ENCODE results near the gene PPFIA1. TPM values are rescaled to one million over a fixed set of nuclear protein-coding genes. Genes with fewer than 3 reads are reported as not detected.

Gene PPFIA1
- total and polyA plus RNA-seq, 3 donors from 2014 or later, result 110 to 144 (median 125) TPM

- WGBS, 2 donors, result 75 to 78% methylated on average over 4 of the region's 4 CpGs
- no peak for DNase-seq
- Histone ChIP-seq H3K36me3 (ENCODE audit: low read depth, missing control alignments) (no peaks in the 10 kb centered on the region), H3K27ac (no peak overlapping the region), H3K27me3 (no peaks in the 10 kb centered on the region), H3K4me3 (no peak overlapping the region), H3K9me3 (no peaks in the 10 kb centered on the region), H3K4me1 (no peaks in the 10 kb centered on the region)
- TF ChIP-seq, protein P1, sequence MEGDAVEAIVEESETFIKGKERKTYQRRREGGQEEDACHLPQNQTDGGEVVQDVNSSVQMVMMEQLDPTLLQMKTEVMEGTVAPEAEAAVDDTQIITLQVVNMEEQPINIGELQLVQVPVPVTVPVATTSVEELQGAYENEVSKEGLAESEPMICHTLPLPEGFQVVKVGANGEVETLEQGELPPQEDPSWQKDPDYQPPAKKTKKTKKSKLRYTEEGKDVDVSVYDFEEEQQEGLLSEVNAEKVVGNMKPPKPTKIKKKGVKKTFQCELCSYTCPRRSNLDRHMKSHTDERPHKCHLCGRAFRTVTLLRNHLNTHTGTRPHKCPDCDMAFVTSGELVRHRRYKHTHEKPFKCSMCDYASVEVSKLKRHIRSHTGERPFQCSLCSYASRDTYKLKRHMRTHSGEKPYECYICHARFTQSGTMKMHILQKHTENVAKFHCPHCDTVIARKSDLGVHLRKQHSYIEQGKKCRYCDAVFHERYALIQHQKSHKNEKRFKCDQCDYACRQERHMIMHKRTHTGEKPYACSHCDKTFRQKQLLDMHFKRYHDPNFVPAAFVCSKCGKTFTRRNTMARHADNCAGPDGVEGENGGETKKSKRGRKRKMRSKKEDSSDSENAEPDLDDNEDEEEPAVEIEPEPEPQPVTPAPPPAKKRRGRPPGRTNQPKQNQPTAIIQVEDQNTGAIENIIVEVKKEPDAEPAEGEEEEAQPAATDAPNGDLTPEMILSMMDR (IDR thresholded peaks at IDR 0.05), result no peak
- no peak for TF ChIP-seq POLR2A (IDR thresholded peaks at IDR 0.05)
- intact Hi-C loops (cut with DNase I; ENCODE audit: low total_unique reads), result no loop called here
These were observed 36.1 kb downstream of the PPFIA1 start for GRCh38 chr11:70306586-70307033.

DNA sequence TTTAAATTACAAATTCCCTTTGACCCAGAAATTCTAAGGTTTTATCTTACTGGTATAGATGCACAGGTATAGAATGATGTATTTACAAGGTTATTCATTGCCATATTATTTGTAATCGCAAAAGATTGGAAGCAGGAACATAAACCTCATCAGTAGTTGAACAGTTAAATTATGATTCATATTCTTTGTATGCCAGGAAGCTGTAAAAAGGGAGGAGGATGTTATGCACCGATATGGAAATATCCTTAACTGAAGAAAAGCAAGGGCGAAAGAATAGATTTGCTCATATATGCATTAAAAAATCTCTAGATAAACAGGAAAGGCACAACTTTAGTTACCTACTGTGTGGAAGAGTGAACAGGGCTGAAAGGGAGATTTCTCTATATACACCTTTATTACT is 36.7 kb downstream of the PPFIA1 start:
- no peaks in the 10 kb centered on the region for H3K4me1 ChIP-seq

GRCh38 chr11:70311616-70312015 is 41.1 kb downstream of the PPFIA1 start:
- H3K27me3 ChIP-seq, result no peaks in the 10 kb centered on the region
- no peaks in the 10 kb centered on the region for H3K9me3 ChIP-seq
- no peaks in the 10 kb centered on the region for H3K4me1 ChIP-seq
- intact Hi-C loops (cut with DNase I; ENCODE audit: low total_unique reads), result no loop called here
- no peak overlapping the region for H3K4me3 ChIP-seq
- DNase-seq, result no peak
- no peak overlapping the region for H3K27ac ChIP-seq
- no peaks in the 10 kb centered on the region for H3K36me3 ChIP-seq (ENCODE audit: low read depth, missing control alignments)
- TF ChIP-seq, protein P1 (IDR thresholded peaks at IDR 0.05), result no peak
- TF ChIP-seq POLR2A (IDR thresholded peaks at IDR 0.05), result no peak
- WGBS, 2 donors, result 86 to 95% methylated on average over 4 of the region's 4 CpGs

More for the DNA sequence above, 36.7 kb downstream of the PPFIA1 start:
- Histone ChIP-seq H3K9me3 (no peaks in the 10 kb centered on the region), H3K36me3 (ENCODE audit: low read depth, missing control alignments) (no peaks in the 10 kb centered on the region), H3K27ac (no peak overlapping the region), H3K27me3 (no peaks in the 10 kb centered on the region), H3K4me3 (no peak overlapping the region)
- TF ChIP-seq, protein P1 (IDR thresholded peaks at IDR 0.05), result no peak
- no peak for TF ChIP-seq POLR2A (IDR thresholded peaks at IDR 0.05)
- no peak for DNase-seq
- intact Hi-C loops (cut with DNase I; ENCODE audit: low total_unique reads), result no loop called here
- WGBS, 2 donors, result 61 to 66% methylated on average over 3 of the region's 3 CpGs

DNA sequence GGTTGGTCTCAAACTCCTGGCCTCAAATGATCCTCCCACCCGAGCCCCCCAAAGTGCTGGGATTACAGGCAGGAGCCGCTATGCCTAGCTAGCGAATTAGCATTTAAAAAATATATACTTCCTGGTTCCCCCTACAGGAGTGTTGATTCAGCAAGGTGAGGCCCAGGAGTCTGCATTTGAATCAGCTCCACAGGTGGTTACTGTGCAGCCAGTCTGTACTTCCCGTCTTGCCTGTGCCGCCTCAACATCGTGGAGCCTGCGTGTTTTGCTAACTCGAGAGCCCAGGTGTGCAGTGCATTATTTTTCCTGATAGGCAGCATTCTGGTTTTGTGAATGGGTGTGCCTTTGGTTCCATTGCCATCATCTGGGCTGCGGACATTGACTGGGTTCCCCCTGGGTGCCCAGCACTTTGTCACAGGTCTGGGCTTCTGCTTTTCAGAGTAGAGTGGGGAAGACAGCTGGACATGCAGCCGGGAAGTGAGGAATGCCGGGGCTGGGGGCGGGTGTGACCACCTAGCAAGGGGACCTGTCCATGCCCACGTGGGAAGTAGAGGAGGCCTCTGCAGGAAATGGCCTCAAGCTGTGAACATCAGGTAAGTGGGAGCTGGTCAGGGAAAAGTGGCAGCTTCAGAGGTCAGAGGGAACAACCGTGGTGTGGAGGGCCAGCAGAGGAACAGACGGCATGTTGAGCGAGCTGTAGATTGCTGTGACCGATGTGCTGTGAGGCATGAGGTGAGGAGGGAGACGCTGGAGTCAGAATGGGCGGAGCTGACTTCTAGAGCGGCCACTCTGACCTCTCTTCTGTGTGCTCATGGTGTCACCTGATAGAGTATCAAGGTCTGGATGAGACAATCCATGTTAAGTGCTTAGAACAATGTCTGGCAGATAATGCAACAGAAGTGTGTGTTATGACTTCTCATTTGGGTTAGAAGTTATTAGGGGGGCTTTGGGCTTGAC is 42.2 kb downstream of the PPFIA1 start:
- TF ChIP-seq POLR2A (IDR thresholded peaks at IDR 0.05), result no peak
- TF ChIP-seq, protein P1 (IDR thresholded peaks at IDR 0.05), result no peak
- no peak for DNase-seq
- WGBS, 2 donors, result 87 to 88% methylated on average over 20 of the region's 20 CpGs
- Histone ChIP-seq H3K4me3 (no peak overlapping the region), H3K9me3 (no peaks in the 10 kb centered on the region), H3K27me3 (no peaks in the 10 kb centered on the region), H3K36me3 (ENCODE audit: low read depth, missing control alignments) (no peaks in the 10 kb centered on the region), H3K4me1 (no peaks in the 10 kb centered on the region), H3K27ac (no peak overlapping the region)
- intact Hi-C loops (cut with DNase I; ENCODE audit: low total_unique reads), result no loop called here

Measured in testis (tissue), 3 donors.